RWPE1 (cell line): ENCODE results near the gene DISC1.

Experiments used
- CTCF ChIA-PET: fragments of 350-600 bp; sonication (Branson Sonifier 250); formaldehyde crosslinking; extraction: SDS; loops from one replicate; lab custom pipeline; 2021; lab: Yijun Ruan, JAX
- POLR2A ChIA-PET: fragments of 400-600 bp; formaldehyde crosslinking; extraction: SDS; loops from one replicate; lab custom pipeline; 2020; ENCODE audit warnings: antibody characterized with exemption; ENCODE audit not compliant: low non-redundant PET; lab: Yijun Ruan, JAX
- DNase-seq: peaks from one replicate; pipeline ENCODE4 v3.0.0; 2012; ENCODE audit warnings: low spot score
- H3K27ac ChIP-seq: fragments of 450-650 bp; 2 replicates; pipeline ENCODE4 v1.5.1; 2017
- CTCF ChIP-seq: fragments of 450-650 bp; conservative IDR thresholded peaks from 2 replicates; pipeline ENCODE4 v1.5.1; 2017; ENCODE audit warnings: low read depth, mild to moderate bottlenecking

The DISC1 gene

GRCh38 chr1:231976231-231976630, 349.6 kb downstream of the DISC1 start:
- ChIA-PET POLR2A (no interaction called here), CTCF (no interaction called here)
- H3K27ac ChIP-seq = no peak overlapping the region

GRCh38 chr1:231981675-231982074, 355.1 kb downstream of the DISC1 start:
- CTCF ChIA-PET = no interaction called here
- DNase-seq = no peak
- no peak overlapping the region for H3K27ac ChIP-seq
- POLR2A ChIA-PET = no interaction called here
- no peak for TF ChIP-seq CTCF

More at GRCh38 chr1:231976231-231976630, 349.6 kb downstream of the DISC1 start:
- TF ChIP-seq CTCF = no peak
- no peak for DNase-seq

- ChIA-PET POLR2A (no interaction called here), CTCF (interaction anchor here (1.4 kb wide), 1 partner anchor 51 kb away, joined by 6 read pairs; no protein-coding TSS in a partner anchor)
- TF ChIP-seq CTCF = no peak
- H3K27ac ChIP-seq = no peak overlapping the region
- DNase-seq = no peak
These were observed 356.4 kb downstream of the DISC1 start for GRCh38 chr1:231982871-231983587.

- ChIA-PET CTCF (interaction anchor here (0.5 to 1.4 kb wide), 2 partner anchors 20 to 52 kb away, joined by 5 to 6 read pairs; no protein-coding TSS in a partner anchor), POLR2A (no interaction called here)
- H3K27ac ChIP-seq = no peak overlapping the region
- no peak for TF ChIP-seq CTCF
- no peak for DNase-seq
These were observed 357.1 kb downstream of the DISC1 start for GRCh38 chr1:231983588-231984193.

GRCh38 chr1:231985296-231986023, 358.9 kb downstream of the DISC1 start:
- ChIA-PET POLR2A (no interaction called here), CTCF (no interaction called here)
- no peak overlapping the region for H3K27ac ChIP-seq
- no peak for TF ChIP-seq CTCF
- no peak for DNase-seq

GRCh38 chr1:231986631-231987336, 360.2 kb downstream of the DISC1 start:
- H3K27ac ChIP-seq = no peak overlapping the region
- DNase-seq = no peak
- CTCF ChIA-PET = no interaction called here
- TF ChIP-seq CTCF = no peak
- POLR2A ChIA-PET = no interaction called here
